Panc1 (cell line): Measurements from ENCODE around the gene SHB. TPM values are rescaled to one million over a fixed set of nuclear protein-coding genes. Genes with fewer than 3 reads are reported as not detected.

Experiments used
- ATAC-seq: fragments of 200-7000 bp; cut with Tn5 transposase; 2 replicates; pipeline ENCODE4 v1.9.1; 2020; ENCODE audit warnings: mild to moderate bottlenecking, moderate library complexity
- BruUV-seq: library from RNA; stranded (reverse); fragments of 400-500 nt; replicated peaks from 2 replicates; lab custom pipeline; 2021; lab: Mats Ljungman, UMichigan
- CTCF ChIA-PET: fragments of 300-600 bp; sonication (Branson Sonifier 250); formaldehyde crosslinking; loops from one replicate; lab custom pipeline; 2022; ENCODE audit warnings: antibody characterized with exemption; lab: Charles Lee
- POLR2A ChIA-PET: fragments of 300-600 bp; sonication (Branson Sonifier 250); formaldehyde crosslinking; loops from one replicate; lab custom pipeline; 2022; ENCODE audit warnings: antibody characterized with exemption; lab: Charles Lee
- DNase-seq: peaks from one replicate; pipeline ENCODE4 v3.0.0-alpha.2; 2010; ENCODE audit warnings: low read depth, low spot score
- H3K27ac ChIP-seq: 2 replicates; pipeline ENCODE4 v1.5.1; 2011; ENCODE audit warnings: mild to moderate bottlenecking, low read length, inconsistent platforms
- H3K27me3 ChIP-seq: fragments of 200-500 bp; sonication (Bioruptor generic); 2 replicates; pipeline ENCODE4 v1.6.0; 2014; ENCODE audit warnings: low read length, inconsistent platforms; ENCODE audit not compliant: control insufficient read depth, insufficient read depth
- H3K36me3 ChIP-seq: fragments of 200-500 bp; sonication (Bioruptor generic); 2 replicates; pipeline ENCODE4 v1.5.1; 2014; ENCODE audit warnings: inconsistent platforms, mild to moderate bottlenecking, low read length, moderate library complexity; ENCODE audit not compliant: control insufficient read depth, insufficient read depth
- H3K4me1 ChIP-seq: 2 replicates; pipeline ENCODE4 v1.5.1; 2011; ENCODE audit warnings: inconsistent platforms, mild to moderate bottlenecking, low read length, moderate library complexity; ENCODE audit not compliant: control insufficient read depth, insufficient read depth
- H3K4me3 ChIP-seq, 2 experiments: 2 replicates each; pipeline ENCODE4 v1.5.1; 2011 to 2012; ENCODE audit warnings: low read depth in 2 of 2, low read length in 2 of 2, mild to moderate bottlenecking in 2 of 2, inconsistent platforms in 1 of 2, moderate library complexity in 1 of 2
- H3K9me3 ChIP-seq: fragments of 200-500 bp; sonication (Bioruptor generic); 2 replicates; pipeline ENCODE4 v1.5.1; 2014; ENCODE audit warnings: low read depth, mild to moderate bottlenecking, inconsistent platforms, low read length, moderate library complexity; ENCODE audit not compliant: control insufficient read depth, insufficient read depth
- CTCF ChIP-seq: fragments of 450-650 bp; IDR thresholded peaks from 2 replicates; pipeline ENCODE4 v1.5.1; 2017; ENCODE audit warnings: mild to moderate bottlenecking
- POLR2AphosphoS5 ChIP-seq: IDR thresholded peaks from 2 replicates; pipeline ENCODE4 v1.6.1; 2012; ENCODE audit warnings: mild to moderate bottlenecking, low read depth, low read length, moderate library complexity
- REST ChIP-seq, 2 experiments: IDR thresholded peaks; 2 replicates each; pipeline ENCODE4 v1.6.1; 2011 to 2012; ENCODE audit warnings: low read depth in 2 of 2, control low read depth in 1 of 2, low read length in 1 of 2, mild to moderate bottlenecking in 1 of 2, moderate library complexity in 1 of 2; ENCODE audit not compliant: insufficient read depth in 1 of 2
- SIN3A ChIP-seq: IDR thresholded peaks from 2 replicates; pipeline ENCODE4 v1.6.1; 2012; ENCODE audit warnings: low read depth, mild to moderate bottlenecking, low read length, moderate library complexity, borderline replicate concordance; ENCODE audit not compliant: insufficient read depth
- TCF7L2 ChIP-seq: IDR thresholded peaks from 2 replicates; pipeline ENCODE4 v1.6.1; 2011; ENCODE audit warnings: mild to moderate bottlenecking, low read depth, low read length, inconsistent platforms
- in situ Hi-C: cut with HindIII; loops from 2 replicates; pipeline ENCODE4 v1.10.0; 2016; ENCODE audit warnings: low sequenced_read_pairs, low pct_unique_long_range_greater_than_20kb
- intact Hi-C: fragments of 100-400 bp; cut with micrococcal nuclease; formaldehyde crosslinking; loops from one replicate; pipeline ENCODE4 v1.10.0; 2022; ENCODE audit not compliant: unreplicated experiment
- total RNA-seq: library from RNA; stranded (reverse); gene quantifications from one replicate; pipeline ENCODE4 v1.2.1, GENCODE V29; 2021; ENCODE audit not compliant: unreplicated experiment

SHB gene
- total RNA-seq, 1 experiment from 2014 or later = 59.9 TPM

- Histone ChIP-seq H3K9me3 (no peaks in the 10 kb centered on the region), H3K27ac (no peak overlapping the region; the same call in 1 of the 2 replicates), H3K36me3 (no peaks in the 10 kb centered on the region; the same call in 1 of the 2 replicates), H3K4me3 (no peak overlapping the region), H3K4me1 (peaks cover 23% of the 10 kb centered on the region), H3K27me3 (no peaks in the 10 kb centered on the region)
- no peak for TF ChIP-seq POLR2AphosphoS5
- no peak for TF ChIP-seq CTCF
- no peak for TF ChIP-seq SIN3A
- TF ChIP-seq REST (IDR thresholded peaks at IDR 0.05; ENCODE audit: insufficient read depth in 1 of 2, low read depth in 2 of 2, low read length in 1 of 2) = no peak
- no peak for TF ChIP-seq TCF7L2
- ATAC-seq = peak; percentile 24
- ChIA-PET CTCF (no interaction called here), POLR2A (no interaction called here)
- intact Hi-C loops = no loop called here
- in situ Hi-C loops = no loop called here
- BruUV-seq = no TSS peak
- no peak for DNase-seq
Observed at GRCh38 chr9:37986771-37987258, 82.2 kb downstream of the SHB start.

- Histone ChIP-seq H3K4me1 (peaks cover 23% of the 10 kb centered on the region), H3K4me3 (no peak overlapping the region), H3K36me3 (no peaks in the 10 kb centered on the region; the same call in 1 of the 2 replicates), H3K27ac (no peak overlapping the region; the same call in 1 of the 2 replicates), H3K27me3 (no peaks in the 10 kb centered on the region), H3K9me3 (no peaks in the 10 kb centered on the region)
- TF ChIP-seq POLR2AphosphoS5 (no peak), CTCF (no peak), REST (IDR thresholded peaks at IDR 0.05; ENCODE audit: insufficient read depth in 1 of 2, low read depth in 2 of 2, low read length in 1 of 2) (no peak), SIN3A (no peak), TCF7L2 (no peak)
- BruUV-seq = no TSS peak
- POLR2A ChIA-PET = no interaction called here
- ATAC-seq (no peak), DNase-seq (no peak)
- in situ Hi-C loops = no loop called here
- CTCF ChIA-PET = no interaction called here
- intact Hi-C loops = no loop called here
Observed at GRCh38 chr9:37986001-37986400, 83.0 kb downstream of the SHB start.
